GM23248 (cell line): ENCODE measurements around the gene GLYATL2. TPM values are rescaled to one million over a fixed set of nuclear protein-coding genes. Genes with fewer than 3 reads are reported as not detected.

Source experiments
- DNase-seq: peaks from one replicate; pipeline ENCODE4 v3.0.0-alpha.2; 2015
- H2AFZ ChIP-seq: fragments of 200-600 bp; sonication (generic); 2 replicates; pipeline ENCODE4 v1.6.1; 2016; ENCODE audit warnings: antibody characterized with exemption
- H3F3A ChIP-seq: fragments of 200-600 bp; sonication (generic); 2 replicates; pipeline ENCODE4 v1.6.1; 2016; ENCODE audit warnings: mild to moderate bottlenecking, antibody characterized with exemption, mixed run types; ENCODE audit not compliant: insufficient read depth
- H3K27ac ChIP-seq: fragments of 200-600 bp; sonication (generic); 2 replicates; pipeline ENCODE4 v1.5.1; 2016; ENCODE audit warnings: mild to moderate bottlenecking
- H3K27me3 ChIP-seq: fragments of 200-600 bp; sonication (generic); replicated peaks from 2 replicates; pipeline ENCODE4 v1.6.1; 2016; ENCODE audit warnings: mild to moderate bottlenecking; ENCODE audit not compliant: insufficient read depth
- H3K36me3 ChIP-seq: fragments of 200-600 bp; sonication (generic); 2 replicates; pipeline ENCODE4 v1.6.1; 2016; ENCODE audit warnings: low read depth, mild to moderate bottlenecking
- H3K4me1 ChIP-seq: fragments of 200-600 bp; sonication (generic); 2 replicates; pipeline ENCODE4 v1.6.1; 2016; ENCODE audit warnings: mild to moderate bottlenecking; ENCODE audit not compliant: insufficient read depth
- H3K4me2 ChIP-seq: fragments of 200-600 bp; sonication (generic); one replicate; pipeline ENCODE4 v1.6.1; 2016; ENCODE audit warnings: mild to moderate bottlenecking; ENCODE audit not compliant: unreplicated experiment
- H3K4me3 ChIP-seq: fragments of 200-600 bp; sonication (generic); 2 replicates; pipeline ENCODE4 v1.5.1; 2016; ENCODE audit warnings: mild to moderate bottlenecking
- H3K79me2 ChIP-seq: fragments of 200-600 bp; sonication (generic); 2 replicates; pipeline ENCODE4 v1.6.1; 2016; ENCODE audit warnings: mild to moderate bottlenecking; ENCODE audit not compliant: insufficient read depth
- H3K9ac ChIP-seq: fragments of 200-600 bp; sonication (generic); 2 replicates; pipeline ENCODE4 v1.6.1; 2016; ENCODE audit warnings: mild to moderate bottlenecking
- H3K9me2 ChIP-seq: fragments of 200-600 bp; sonication (generic); 2 replicates; pipeline ENCODE4 v1.6.1; 2016; ENCODE audit warnings: mixed run types, mild to moderate bottlenecking, moderate library complexity; ENCODE audit not compliant: insufficient read depth
- H3K9me3 ChIP-seq: fragments of 200-600 bp; sonication (generic); one replicate; pipeline ENCODE4 v1.6.1; 2017; ENCODE audit warnings: low read depth
- H4K20me1 ChIP-seq: fragments of 200-600 bp; sonication (generic); 2 replicates; pipeline ENCODE4 v1.6.0; 2016; ENCODE audit not compliant: insufficient read depth
- EZH2 ChIP-seq: fragments of 200-600 bp; sonication (generic); IDR thresholded peaks from 2 replicates; pipeline ENCODE4 v1.6.1; 2018; ENCODE audit warnings: antibody characterized with exemption, mild to moderate bottlenecking; ENCODE audit not compliant: insufficient read depth, poor library complexity, severe bottlenecking
- EZH2phosphoT487 ChIP-seq: fragments of 200-600 bp; sonication (generic); IDR thresholded peaks from 2 replicates; pipeline ENCODE4 v1.6.1; 2018; ENCODE audit warnings: antibody characterized with exemption, moderate library complexity, mild to moderate bottlenecking, low read depth; ENCODE audit not compliant: insufficient read depth
- WGBS, 2 experiments: methylation state at CpG; one replicate each; pipeline ENCODE4 v1.1.6; 2015 to 2017; ENCODE audit warnings: low lambda C conversion rate in 2 of 2, low coverage in 1 of 2; ENCODE audit errors: missing lambda C conversion rate in 2 of 2; 5-methylcytosine and 5-hydroxymethylcytosine counted together
- in situ Hi-C: fragments of 300-500 bp; cut with MboI; formaldehyde crosslinking; loops from 2 replicates; pipeline ENCODE4 v1.15.0; 2020
- polyA plus RNA-seq: library from polyadenylated mRNA; unstranded; fragments of >200 nt; fragmentation: Nextera tagmentation; extraction: Ambion mirVana; gene quantifications from 2 replicates; pipeline ENCODE4 v1.2.1, GENCODE V29; 2016
- total RNA-seq: library from RNA; depleted of rRNA; stranded (reverse); fragments of >200 nt; shearing (Covaris generic); gene quantifications from 2 replicates; pipeline ENCODE4 v1.2.3, GENCODE V29; 2014

The GLYATL2 gene
- total and polyA plus RNA-seq, 2 experiments from 2014 or later, result 0.29 to 0.65 TPM

DNA sequence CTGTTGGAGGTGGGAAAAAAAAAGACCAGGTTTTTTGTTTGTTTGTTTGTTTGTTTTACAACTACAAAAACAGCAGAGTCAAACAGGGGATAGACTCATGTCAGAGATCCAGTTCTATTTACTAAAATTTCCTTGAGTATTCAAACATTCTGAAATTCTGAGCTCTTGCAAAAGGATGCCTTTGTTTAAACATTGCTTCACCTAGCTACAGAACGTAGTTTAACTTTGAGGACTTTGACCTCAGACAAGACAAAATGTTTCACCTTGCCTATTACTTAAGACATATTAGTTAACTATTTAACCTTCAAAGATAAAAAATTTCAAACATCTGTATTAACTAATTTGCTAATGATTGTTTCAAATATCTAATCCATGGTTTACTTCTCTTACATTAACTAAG, 36.1 kb upstream of the GLYATL2 start:
- Histone ChIP-seq H3K4me1 (no peaks in the 10 kb centered on the region), H3K4me2 (no peak overlapping the region), H3K36me3 (no peaks in the 10 kb centered on the region)

DNA sequence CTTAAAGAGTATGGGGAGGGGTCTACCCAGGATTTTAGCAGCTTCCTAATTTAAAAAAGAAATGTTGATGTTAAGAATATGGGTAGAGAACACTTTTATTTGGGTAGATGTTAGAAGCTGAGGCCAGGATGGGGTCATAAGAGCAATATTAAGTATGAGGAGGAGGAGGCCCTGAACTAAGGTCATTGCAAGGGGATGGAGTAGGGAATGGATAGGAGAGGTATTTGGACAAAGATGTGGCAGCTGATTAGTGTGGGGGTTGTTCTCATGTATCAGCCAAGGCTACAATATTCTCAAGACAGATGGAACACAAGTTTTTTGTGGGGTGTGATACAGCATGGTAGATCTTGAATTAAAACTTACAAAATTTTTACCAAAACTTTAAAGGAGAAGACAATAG, 35.7 kb upstream of the GLYATL2 start:
- no peaks in the 10 kb centered on the region for H4K20me1 ChIP-seq
- no peak overlapping the region for H2AFZ ChIP-seq
- no peak for DNase-seq
- no peaks in the 10 kb centered on the region for H3K79me2 ChIP-seq
- no peak overlapping the region for H3K4me2 ChIP-seq
- H3K4me3 ChIP-seq, result no peak overlapping the region
- no peaks in the 10 kb centered on the region for H3F3A ChIP-seq
- H3K27me3 ChIP-seq, result no peaks in the 10 kb centered on the region
- H3K36me3 ChIP-seq, result no peaks in the 10 kb centered on the region
- in situ Hi-C loops, result no loop called here
- H3K4me1 ChIP-seq, result no peaks in the 10 kb centered on the region
- no peak overlapping the region for H3K27ac ChIP-seq
- H3K9me2 ChIP-seq, result no peaks in the 10 kb centered on the region
- H3K9me3 ChIP-seq, result no peaks in the 10 kb centered on the region
- TF ChIP-seq EZH2 (no peak), EZH2phosphoT487 (no peak)
- no peak overlapping the region for H3K9ac ChIP-seq

More for the DNA sequence above, 36.1 kb upstream of the GLYATL2 start:
- H3K9ac ChIP-seq, result no peak overlapping the region
- WGBS, 2 experiments, result 23 to 37% methylated on average over 1 of the region's 1 CpG
- no peaks in the 10 kb centered on the region for H4K20me1 ChIP-seq
- H3K27me3 ChIP-seq, result no peaks in the 10 kb centered on the region
- no peak overlapping the region for H2AFZ ChIP-seq
- no peaks in the 10 kb centered on the region for H3K9me3 ChIP-seq
- H3F3A ChIP-seq, result no peaks in the 10 kb centered on the region
- in situ Hi-C loops, result no loop called here
- H3K4me3 ChIP-seq, result no peak overlapping the region
- H3K27ac ChIP-seq, result no peak overlapping the region
- TF ChIP-seq EZH2, result no peak
- H3K9me2 ChIP-seq, result no peaks in the 10 kb centered on the region
- no peaks in the 10 kb centered on the region for H3K79me2 ChIP-seq
- DNase-seq, result no peak

- in situ Hi-C loops, result no loop called here
- Histone ChIP-seq H3K27me3 (no peaks in the 10 kb centered on the region), H3K36me3 (no peaks in the 10 kb centered on the region), H3K4me1 (no peaks in the 10 kb centered on the region), H3K4me3 (no peak overlapping the region), H3K27ac (no peak overlapping the region), H3K4me2 (no peak overlapping the region), H3K9me3 (no peaks in the 10 kb centered on the region), H3K9ac (no peak overlapping the region), H3K9me2 (no peaks in the 10 kb centered on the region), H3F3A (no peaks in the 10 kb centered on the region), H2AFZ (no peak overlapping the region), H4K20me1 (no peaks in the 10 kb centered on the region), H3K79me2 (no peaks in the 10 kb centered on the region)
- DNase-seq, result peak; percentile 16
- TF ChIP-seq EZH2phosphoT487 (no peak), EZH2 (no peak)
- 49 to 55% methylated on average over 2 of the region's 2 CpGs for WGBS, 2 experiments
Measured at GRCh38 chr11:58867556-58867955, 23.1 kb upstream of the GLYATL2 start.

GRCh38 chr11:58866788-58867187, 22.3 kb upstream of the GLYATL2 start:
- no peaks in the 10 kb centered on the region for H3K9me2 ChIP-seq

DNA sequence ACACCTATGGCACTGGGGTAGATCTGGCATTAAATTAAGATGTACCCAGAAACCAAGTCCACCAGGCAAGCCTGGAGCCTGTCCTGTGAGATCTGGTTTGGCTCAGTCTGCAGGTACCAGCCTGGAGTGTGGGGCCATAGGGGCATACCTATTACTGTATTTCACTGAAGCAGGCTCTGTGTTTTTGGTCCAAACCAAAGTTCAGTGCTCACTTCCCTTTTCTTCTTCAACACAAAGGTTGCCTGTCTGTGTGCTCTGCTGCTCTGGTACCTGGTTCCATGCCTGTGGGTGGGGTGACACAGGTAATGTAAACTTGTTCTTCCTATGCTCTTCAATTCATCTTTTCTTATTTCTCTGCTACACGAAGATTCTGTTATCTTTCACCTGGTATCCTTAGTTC, 19.8 kb upstream of the GLYATL2 start:
- Histone ChIP-seq H2AFZ (no peak overlapping the region), H3K4me1 (no peaks in the 10 kb centered on the region), H3K36me3 (no peaks in the 10 kb centered on the region), H4K20me1 (no peaks in the 10 kb centered on the region), H3K9me2 (0 out of 2 replicates have a peak, but pooled peaks cover 3% of the 10 kb centered on the region), H3K27ac (no peak overlapping the region), H3F3A (no peaks in the 10 kb centered on the region), H3K4me3 (no peak overlapping the region), H3K79me2 (no peaks in the 10 kb centered on the region), H3K27me3 (no peaks in the 10 kb centered on the region), H3K4me2 (no peak overlapping the region), H3K9ac (no peak overlapping the region), H3K9me3 (no peaks in the 10 kb centered on the region)
- TF ChIP-seq EZH2phosphoT487 (no peak), EZH2 (no peak)
- WGBS, 2 experiments, result 0% methylated on average over 1 of the region's 1 CpG
- no peak for DNase-seq
- in situ Hi-C loops, result no loop called here

More at GRCh38 chr11:58866788-58867187, 22.3 kb upstream of the GLYATL2 start:
- TF ChIP-seq EZH2phosphoT487 (no peak), EZH2 (no peak)
- Histone ChIP-seq H3K4me1 (no peaks in the 10 kb centered on the region), H3K27me3 (no peaks in the 10 kb centered on the region), H3F3A (no peaks in the 10 kb centered on the region), H3K4me3 (no peak overlapping the region), H3K36me3 (no peaks in the 10 kb centered on the region), H3K4me2 (no peak overlapping the region), H3K27ac (no peak overlapping the region), H3K9me3 (no peaks in the 10 kb centered on the region), H4K20me1 (no peaks in the 10 kb centered on the region), H3K79me2 (no peaks in the 10 kb centered on the region), H2AFZ (no peak overlapping the region), H3K9ac (no peak overlapping the region)
- peak; percentile 31 for DNase-seq
- in situ Hi-C loops, result no loop called here
- WGBS, 2 experiments, result 19 to 31% methylated on average over 1 of the region's 1 CpG
